Naive thymus-derived CD8-positive, alpha-beta T cell (primary cell): Measurements from ENCODE around the gene DAB2IP. TPM values are rescaled to one million over a fixed set of nuclear protein-coding genes. Genes with fewer than 3 reads are reported as not detected.

ENCODE experiments used
- ATAC-seq, 2 donors: fragments of 150-1000 bp; cut with Tn5 transposase in 1 of 2; sonication (Bioruptor Pico), chemical (Tn5 transposase) in 1 of 2; 1 replicate in 1 of 2; 2 replicates in 1 of 2; pipeline ENCODE4 v1.10.0; 2021; ENCODE audit warnings: mild to moderate bottlenecking in 2 of 2, moderate library complexity in 2 of 2
- POLR2A ChIA-PET: fragments of 350-600 bp; sonication (Branson Sonifier 250); formaldehyde crosslinking; loops from one replicate; lab custom pipeline; 2021; ENCODE audit warnings: antibody characterized with exemption; lab: Charles Lee
- DNase-seq, 10 donors: peaks; one replicate each; pipeline versions ENCODE4 v3.0.0 to v3.0.0-alpha.2; 2020 to 2022
- H3K27ac Mint-ChIP-seq, 10 donors: one replicate each; pipeline ENCODE4 v1.8.0; 2020 to 2022; ENCODE audit warnings: mild to moderate bottlenecking in 10 of 10, mixed read lengths in 10 of 10, moderate library complexity in 4 of 10, inconsistent platforms in 1 of 10
- H3K27me3 Mint-ChIP-seq, 5 donors: one replicate each; pipeline ENCODE4 v1.8.0; 2021 to 2022; ENCODE audit warnings: mixed read lengths in 5 of 5
- H3K36me3 Mint-ChIP-seq, 3 donors: one replicate each; pipeline ENCODE4 v1.8.0; 2020 to 2022; ENCODE audit warnings: mixed read lengths in 3 of 3, mild to moderate bottlenecking in 2 of 3, inconsistent platforms in 1 of 3
- H3K4me1 Mint-ChIP-seq, 4 donors: one replicate each; pipeline ENCODE4 v1.8.0; 2021 to 2022; ENCODE audit warnings: mixed read lengths in 4 of 4
- H3K4me3 Mint-ChIP-seq, 10 donors: one replicate each; pipeline ENCODE4 v1.8.0; 2020 to 2022; ENCODE audit warnings: mild to moderate bottlenecking in 10 of 10, mixed read lengths in 10 of 10, moderate library complexity in 6 of 10, inconsistent platforms in 1 of 10
- H3K9me3 Mint-ChIP-seq, 9 donors: one replicate each; pipeline ENCODE4 v1.8.0; 2020 to 2022; ENCODE audit warnings: mixed read lengths in 9 of 9, mild to moderate bottlenecking in 3 of 9, inconsistent platforms in 1 of 9, moderate library complexity in 1 of 9
- polyA plus RNA-seq, 3 donors: library from polyadenylated mRNA; unstranded; fragments of 300-500 nt; fragmentation: Illumina TruSeq; gene quantifications; one replicate each; pipeline ENCODE4 v1.2.3, GENCODE V29; 2021
- total RNA-seq, 8 experiments: library from RNA in 2 of 8; stranded (reverse) in 2 of 8; gene quantifications; one replicate each; pipeline ENCODE4 v1.2.3 and lab custom pipeline; 2021 to 2026

The DAB2IP gene
- total and polyA plus RNA-seq, 5 experiments from 2014 or later: not detected

GRCh38 chr9:121774715-121775613, 123.5 kb downstream of the DAB2IP start:
- Mint-ChIP-seq H3K27me3 (peaks cover 0 to 4% (median 0%) of the 10 kb centered on the region in 5 donors), H3K36me3 (no peaks in the 10 kb centered on the region), H3K9me3 (peaks cover 0 to 13% (median 4%) of the 10 kb centered on the region in 9 donors), H3K27ac (no peak overlapping the region), H3K4me1 (peaks cover 0 to 1% (median 0%) of the 10 kb centered on the region in 4 donors), H3K4me3 (no peak overlapping the region)
- ATAC-seq (no peak), DNase-seq (peak in 1 of 10 donors; percentile 58)
- POLR2A ChIA-PET: no interaction called here

GRCh38 chr9:121776001-121776738, 124.7 kb downstream of the DAB2IP start:
- Mint-ChIP-seq H3K36me3 (peaks cover 0 to 2% (median 0%) of the 10 kb centered on the region in 3 donors), H3K4me3 (no peak overlapping the region), H3K27ac (peak overlapping the region in 1 of 10 donors; percentile 3), H3K27me3 (peaks cover 0 to 7% (median 2%) of the 10 kb centered on the region in 5 donors), H3K9me3 (peaks cover 0 to 13% (median 4%) of the 10 kb centered on the region in 9 donors), H3K4me1 (peaks cover 0 to 3% (median 0%) of the 10 kb centered on the region in 4 donors)
- ATAC-seq: no peak
- peak in 1 of 10 donors; percentile 8 for DNase-seq
- POLR2A ChIA-PET: no interaction called here

GRCh38 chr9:121776739-121777637, 125.6 kb downstream of the DAB2IP start:
- H3K27me3 Mint-ChIP-seq: peaks cover 0 to 9% (median 2%) of the 10 kb centered on the region in 5 donors
- POLR2A ChIA-PET: no interaction called here
- ATAC-seq: no peak
- peaks cover 0 to 2% (median 0%) of the 10 kb centered on the region in 3 donors for H3K36me3 Mint-ChIP-seq
- H3K9me3 Mint-ChIP-seq: peaks cover 0 to 13% (median 4%) of the 10 kb centered on the region in 9 donors
- H3K4me3 Mint-ChIP-seq: no peak overlapping the region
- peaks cover 0 to 3% (median 0%) of the 10 kb centered on the region in 4 donors for H3K4me1 Mint-ChIP-seq
- no peak overlapping the region for H3K27ac Mint-ChIP-seq
- DNase-seq: peak in 1 of 10 donors; percentile 3

GRCh38 chr9:121778252-121779225, 127.1 kb downstream of the DAB2IP start:
- no peak overlapping the region for H3K4me3 Mint-ChIP-seq
- no peak for DNase-seq
- ATAC-seq: no peak
- peaks cover 0 to 13% (median 4%) of the 10 kb centered on the region in 9 donors for H3K9me3 Mint-ChIP-seq
- H3K4me1 Mint-ChIP-seq: peaks cover 0 to 9% (median 6%) of the 10 kb centered on the region in 4 donors
- H3K27me3 Mint-ChIP-seq: peaks cover 0 to 13% (median 4%) of the 10 kb centered on the region in 5 donors
- no peak overlapping the region for H3K27ac Mint-ChIP-seq
- POLR2A ChIA-PET: no interaction called here
- peaks cover 0 to 2% (median 0%) of the 10 kb centered on the region in 3 donors for H3K36me3 Mint-ChIP-seq

- H3K4me1 Mint-ChIP-seq: peaks cover 7 to 19% (median 14%) of the 10 kb centered on the region in 4 donors
- H3K36me3 Mint-ChIP-seq: peaks cover 0 to 2% (median 0%) of the 10 kb centered on the region in 3 donors
- no peak for DNase-seq
- H3K9me3 Mint-ChIP-seq: peaks cover 0 to 13% (median 4%) of the 10 kb centered on the region in 9 donors
- H3K27me3 Mint-ChIP-seq: peaks cover 0 to 13% (median 4%) of the 10 kb centered on the region in 5 donors
- POLR2A ChIA-PET: no interaction called here
- ATAC-seq: no peak
- H3K27ac Mint-ChIP-seq: peak overlapping the region in 1 of 10 donors; percentile 66
- no peak overlapping the region for H3K4me3 Mint-ChIP-seq
These were observed 128.1 kb downstream of the DAB2IP start for GRCh38 chr9:121779381-121780117.

GRCh38 chr9:121780177-121781040, 129.0 kb downstream of the DAB2IP start:
- ATAC-seq (no peak), DNase-seq (peak in 1 of 10 donors; percentile 15)
- Mint-ChIP-seq H3K9me3 (peaks cover 0 to 13% (median 4%) of the 10 kb centered on the region in 9 donors), H3K4me1 (peaks cover 8 to 19% (median 14%) of the 10 kb centered on the region in 4 donors), H3K27ac (peak overlapping the region in 4 of 10 donors; percentile 38 to 71 (median 53)), H3K4me3 (no peak overlapping the region), H3K36me3 (peaks cover 0 to 2% (median 0%) of the 10 kb centered on the region in 3 donors), H3K27me3 (peaks cover 0 to 10% (median 4%) of the 10 kb centered on the region in 5 donors)
- POLR2A ChIA-PET: no interaction called here

- Mint-ChIP-seq H3K27ac (peak overlapping the region in 2 of 10 donors; percentile 38 to 46), H3K4me1 (peaks cover 8 to 19% (median 14%) of the 10 kb centered on the region in 4 donors), H3K27me3 (peaks cover 0 to 9% (median 4%) of the 10 kb centered on the region in 5 donors), H3K9me3 (peaks cover 0 to 13% (median 4%) of the 10 kb centered on the region in 9 donors), H3K36me3 (peaks cover 0 to 2% (median 0%) of the 10 kb centered on the region in 3 donors), H3K4me3 (no peak overlapping the region)
- POLR2A ChIA-PET: no interaction called here
- no peak for DNase-seq
- no peak for ATAC-seq
These were observed 129.7 kb downstream of the DAB2IP start for GRCh38 chr9:121781145-121781548.

- peak overlapping the region in 2 of 10 donors; percentile 29 to 66 for H3K27ac Mint-ChIP-seq
- peaks cover 0 to 14% (median 4%) of the 10 kb centered on the region in 5 donors for H3K27me3 Mint-ChIP-seq
- no peak for ATAC-seq
- POLR2A ChIA-PET: no interaction called here
- peaks cover 0 to 13% (median 4%) of the 10 kb centered on the region in 9 donors for H3K9me3 Mint-ChIP-seq
- H3K4me3 Mint-ChIP-seq: no peak overlapping the region
- DNase-seq: no peak
- peaks cover 0 to 2% (median 0%) of the 10 kb centered on the region in 3 donors for H3K36me3 Mint-ChIP-seq
- peaks cover 8 to 19% (median 16%) of the 10 kb centered on the region in 4 donors for H3K4me1 Mint-ChIP-seq
These were observed 130.4 kb downstream of the DAB2IP start for GRCh38 chr9:121781701-121782464.

GRCh38 chr9:121782514-121783110, 131.2 kb downstream of the DAB2IP start:
- H3K27ac Mint-ChIP-seq: peak overlapping the region in 1 of 10 donors; percentile 63
- peaks cover 0 to 2% (median 0%) of the 10 kb centered on the region in 3 donors for H3K36me3 Mint-ChIP-seq
- ATAC-seq (no peak), DNase-seq (no peak)
- peaks cover 0 to 13% (median 4%) of the 10 kb centered on the region in 9 donors for H3K9me3 Mint-ChIP-seq
- H3K4me3 Mint-ChIP-seq: no peak overlapping the region
- H3K27me3 Mint-ChIP-seq: peaks cover 0 to 14% (median 4%) of the 10 kb centered on the region in 5 donors
- POLR2A ChIA-PET: no interaction called here
- H3K4me1 Mint-ChIP-seq: peaks cover 8 to 19% (median 16%) of the 10 kb centered on the region in 4 donors
